Esophagus muscularis mucosa (tissue), 4 donors: ENCODE data around the gene CTTNBP2.

ENCODE experiments used
- EP300 ChIP-seq: sonication (generic); formaldehyde crosslinking; IDR thresholded peaks from one replicate; pipeline ENCODE4 v1.6.1; 2017; ENCODE audit warnings: antibody characterized with exemption
- POLR2A ChIP-seq: fragments of 450-650 bp; IDR thresholded peaks from one replicate; pipeline ENCODE4 v1.6.1; 2017; ENCODE audit warnings: antibody characterized with exemption, moderate library complexity, mild to moderate bottlenecking, low read depth
- TF ChIP-seq, protein P1 (sequence below), 3 experiments: fragments of 200-600 bp in 2 of 3; fragments of 450-650 bp in 1 of 3; sonication (generic) in 2 of 3; IDR thresholded peaks; one replicate each; pipeline ENCODE4 v1.5.1; 2017 to 2019; ENCODE audit warnings: antibody characterized with exemption in 3 of 3, mild to moderate bottlenecking in 2 of 3, moderate library complexity in 1 of 3

DNA sequence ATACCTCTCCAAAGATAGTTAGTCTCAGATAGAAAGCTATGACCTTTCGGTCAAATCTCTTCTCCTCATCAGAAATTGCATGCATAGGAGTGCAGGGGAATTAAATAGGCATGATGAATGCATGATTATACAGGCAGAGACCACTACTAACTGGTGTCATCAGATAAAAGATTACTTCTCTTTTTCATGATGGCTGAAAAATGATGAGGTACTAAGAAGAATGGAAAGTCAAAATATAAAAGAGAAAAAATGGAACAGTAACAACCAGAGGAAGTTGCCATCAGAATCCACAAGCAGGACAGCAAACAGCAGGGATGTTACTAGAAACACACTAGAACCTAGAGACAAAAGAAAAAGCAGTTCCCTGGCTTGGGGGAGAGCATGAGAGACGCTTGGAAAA is 31.6 kb downstream of the CTTNBP2 start:
- TF ChIP-seq, protein P1, sequence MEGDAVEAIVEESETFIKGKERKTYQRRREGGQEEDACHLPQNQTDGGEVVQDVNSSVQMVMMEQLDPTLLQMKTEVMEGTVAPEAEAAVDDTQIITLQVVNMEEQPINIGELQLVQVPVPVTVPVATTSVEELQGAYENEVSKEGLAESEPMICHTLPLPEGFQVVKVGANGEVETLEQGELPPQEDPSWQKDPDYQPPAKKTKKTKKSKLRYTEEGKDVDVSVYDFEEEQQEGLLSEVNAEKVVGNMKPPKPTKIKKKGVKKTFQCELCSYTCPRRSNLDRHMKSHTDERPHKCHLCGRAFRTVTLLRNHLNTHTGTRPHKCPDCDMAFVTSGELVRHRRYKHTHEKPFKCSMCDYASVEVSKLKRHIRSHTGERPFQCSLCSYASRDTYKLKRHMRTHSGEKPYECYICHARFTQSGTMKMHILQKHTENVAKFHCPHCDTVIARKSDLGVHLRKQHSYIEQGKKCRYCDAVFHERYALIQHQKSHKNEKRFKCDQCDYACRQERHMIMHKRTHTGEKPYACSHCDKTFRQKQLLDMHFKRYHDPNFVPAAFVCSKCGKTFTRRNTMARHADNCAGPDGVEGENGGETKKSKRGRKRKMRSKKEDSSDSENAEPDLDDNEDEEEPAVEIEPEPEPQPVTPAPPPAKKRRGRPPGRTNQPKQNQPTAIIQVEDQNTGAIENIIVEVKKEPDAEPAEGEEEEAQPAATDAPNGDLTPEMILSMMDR (IDR thresholded peaks at IDR 0.05) = no peak
- TF ChIP-seq POLR2A (no peak), EP300 (no peak)
